ENCODE data around the gene ADGRL2.

- TF ChIP-seq CTCF (IDR thresholded peaks at IDR 0.05; ENCODE audit: borderline replicate concordance, extremely low read depth, low read length, poor library complexity, severe bottlenecking) (no peak), EZH2 (IDR thresholded peaks at IDR 0.05; ENCODE audit: borderline replicate concordance, low read depth, low read length, severe bottlenecking) (no peak)
Measured at GRCh38 chr1:81775510-81775909, 25.2 kb upstream of the ADGRL2 start.

All from DND-41 (cell line).